ENCODE results near the gene SLC30A4. TPM values are rescaled to one million over a fixed set of nuclear protein-coding genes. Genes with fewer than 3 reads are reported as not detected.

Gene SLC30A4
- total and polyA plus RNA-seq, 2 of the 8 experiments (the other 6 are each of a cell fraction or from before 2014, with no cell fraction given): under 0.01 to 0.07 TPM

GRCh38 chr15:45548753-45549520 is 26.4 kb upstream of the SLC30A4 start:
- H3K4ac ChIP-seq (replicated peaks; ENCODE audit: insufficient read length, low read depth, low read length): no peak overlapping the region
- H2BK15ac ChIP-seq (ENCODE audit: low read length): no peak overlapping the region
- no peak overlapping the region for H2BK120ac ChIP-seq (replicated peaks; ENCODE audit: low read depth, low read length)
- 91% methylated on average over 17 of the region's 17 CpGs; no CpG with 5 or more reads in 1 of the 2 experiments for WGBS, 2 experiments (ENCODE audit: extremely low coverage in 1 of 2, insufficient coverage in 1 of 2, insufficient read length in 1 of 2, insufficient replicate concordance in 2 of 2, low coverage in 1 of 2, low lambda C conversion rate in 2 of 2, missing lambda C conversion rate in 1 of 2)
- H4K91ac ChIP-seq (replicated peaks; ENCODE audit: insufficient read length, low read length): no peak overlapping the region
- H4K20me1 ChIP-seq (replicated peaks in 1 of 2; ENCODE audit: control insufficient read depth in 1 of 2, insufficient read depth in 2 of 2, low read length in 2 of 2): no peaks in the 10 kb centered on the region
- H2AFZ ChIP-seq (ENCODE audit: low read length): peak overlapping the region; percentile 83
- CTCF ChIA-PET (ENCODE audit: partially characterized antibody): interaction anchor here (1.0 to 1.7 kb wide), 2 partner anchors 21 to 24 kb away, joined by 3 to 5 read pairs; no protein-coding TSS in a partner anchor
- no peaks in the 10 kb centered on the region for H3K79me1 ChIP-seq (ENCODE audit: low read depth, low read length)
- H3K4me1 ChIP-seq (replicated peaks in 1 of 4; ENCODE audit: control insufficient read depth in 3 of 4, insufficient read depth in 4 of 4, low read length in 3 of 4): no peaks in the 10 kb centered on the region
- H3K27me3 ChIP-seq (replicated peaks in 1 of 4; ENCODE audit: control insufficient read depth in 3 of 4, extremely low read depth in 1 of 4, insufficient read depth in 3 of 4, low read length in 3 of 4): no peaks in the 10 kb centered on the region
- no peak overlapping the region for H2BK5ac ChIP-seq (ENCODE audit: low read depth, low read length)
- no peak overlapping the region for H3K4me3 ChIP-seq (ENCODE audit: extremely low read depth in 1 of 4, insufficient read depth in 2 of 4, low read depth in 3 of 4, low read length in 4 of 4)
- H3K56ac ChIP-seq (replicated peaks; ENCODE audit: insufficient read length, low read depth, low read length): no peak overlapping the region
- no peaks in the 10 kb centered on the region for H3K23me2 ChIP-seq (ENCODE audit: low read depth, low read length)
- no peaks in the 10 kb centered on the region for H3K79me2 ChIP-seq (ENCODE audit: control insufficient read depth in 1 of 2, insufficient read depth in 2 of 2, low read length in 2 of 2)
- no peak overlapping the region for H3K9ac ChIP-seq (replicated peaks in 1 of 4; ENCODE audit: extremely low read depth in 1 of 4, low read depth in 3 of 4, low read length in 3 of 4)
- H3K36me3 ChIP-seq (ENCODE audit: control insufficient read depth in 2 of 4, insufficient read depth in 4 of 4, low read length in 3 of 4): no peaks in the 10 kb centered on the region
- H3K9me3 ChIP-seq (ENCODE audit: insufficient read depth in 2 of 2, low read depth in 1 of 2, low read length in 1 of 2): no peaks in the 10 kb centered on the region
- no peak overlapping the region for H4K5ac ChIP-seq (ENCODE audit: insufficient read length, low read depth, low read length)
- H2BK20ac ChIP-seq (ENCODE audit: low read length): no peak overlapping the region
- H3K23ac ChIP-seq (ENCODE audit: insufficient read length): no peak overlapping the region
- H4K8ac ChIP-seq (ENCODE audit: extremely low read depth, insufficient read depth, low read length): no peak overlapping the region
- DNase-seq (ENCODE audit: low read depth in 1 of 2, low spot score in 2 of 2) (no peak), FAIRE-seq (no peak)
- H3K27ac ChIP-seq (ENCODE audit: low read depth, low read length): no peak overlapping the region
- H3K14ac ChIP-seq (ENCODE audit: insufficient read length): no peak overlapping the region
- no peak overlapping the region for H3K18ac ChIP-seq (ENCODE audit: extremely low read depth, low read length)
- H2BK12ac ChIP-seq (ENCODE audit: low read depth, low read length): no peak overlapping the region
- H3K4me2 ChIP-seq (ENCODE audit: insufficient read depth in 1 of 2, low read depth in 2 of 2, low read length in 2 of 2): no peak overlapping the region
- POLR2A ChIA-PET (ENCODE audit: partially characterized antibody): no interaction called here
- H2AK5ac ChIP-seq (ENCODE audit: low read depth, low read length): no peak overlapping the region
- no peak for TF ChIP-seq CTCF (IDR thresholded peaks at IDR 0.05; ENCODE audit: control extremely low read depth in 1 of 3, insufficient read depth in 1 of 3, low read depth in 1 of 3, low read length in 3 of 3)
- TF ChIP-seq, protein P1, sequence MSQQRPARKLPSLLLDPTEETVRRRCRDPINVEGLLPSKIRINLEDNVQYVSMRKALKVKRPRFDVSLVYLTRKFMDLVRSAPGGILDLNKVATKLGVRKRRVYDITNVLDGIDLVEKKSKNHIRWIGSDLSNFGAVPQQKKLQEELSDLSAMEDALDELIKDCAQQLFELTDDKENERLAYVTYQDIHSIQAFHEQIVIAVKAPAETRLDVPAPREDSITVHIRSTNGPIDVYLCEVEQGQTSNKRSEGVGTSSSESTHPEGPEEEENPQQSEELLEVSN (IDR thresholded peaks at IDR 0.05): no peak
- TF ChIP-seq YY1 (IDR thresholded peaks at IDR 0.05; ENCODE audit: low read depth, low read length): no peak
- TF ChIP-seq RFX5 (IDR thresholded peaks at IDR 0.05; ENCODE audit: borderline replicate concordance, low read depth, low read length): no peak
- no peak for TF ChIP-seq TEAD4 (IDR thresholded peaks at IDR 0.05; ENCODE audit: low read depth, low read length)
- no peak for TF ChIP-seq KDM4A (IDR thresholded peaks at IDR 0.05; ENCODE audit: low read depth, low read length, severe bottlenecking)
- no peak for TF ChIP-seq HDAC6 (IDR thresholded peaks at IDR 0.05; ENCODE audit: low read depth, low read length)
- no peak for TF ChIP-seq ASH2L (IDR thresholded peaks at IDR 0.05; ENCODE audit: low read length)
- no peak for TF ChIP-seq NANOG (IDR thresholded peaks at IDR 0.05; ENCODE audit: insufficient read depth, low read depth, low read length, poor library complexity, severe bottlenecking)
- TF ChIP-seq CBX5 (IDR thresholded peaks at IDR 0.05; ENCODE audit: low read depth, low read length): no peak

All from H1 (cell line).